H1 (cell line): ENCODE measurements around the gene TRPV4. TPM values are rescaled to one million over a fixed set of nuclear protein-coding genes. Genes with fewer than 3 reads are reported as not detected.

Experiments
- CTCF ChIA-PET: fragments of 300-600 bp; sonication (Branson Sonifier 250); formaldehyde crosslinking; loops from one replicate; lab custom pipeline; 2021; ENCODE audit not compliant: partially characterized antibody; lab: Charles Lee
- POLR2A ChIA-PET: fragments of 300-600 bp; sonication (Branson Sonifier 250); formaldehyde crosslinking; loops from one replicate; lab custom pipeline; 2021; ENCODE audit warnings: inconsistent platforms; ENCODE audit not compliant: partially characterized antibody; lab: Charles Lee
- DNase-seq, 2 experiments: peaks; one replicate each; pipeline versions ENCODE4 v3.0.0 to v3.0.0-alpha.2; 2010 to 2022; ENCODE audit warnings: low spot score in 2 of 2, low read depth in 1 of 2, mixed read lengths in 1 of 2
- FAIRE-seq: peaks from 2 replicates; lab custom pipeline; 2011; peaks lifted over from hg19 to GRCh38; lab: Jason Lieb, UNC
- H2AFZ ChIP-seq: 2 replicates; pipeline ENCODE4 v1.8.1; 2012; ENCODE audit warnings: low read length, inconsistent platforms
- H2AK5ac ChIP-seq: 2 replicates; pipeline ENCODE4 v1.6.1; 2013; ENCODE audit warnings: low read depth, low read length
- H2BK120ac ChIP-seq: replicated peaks from 2 replicates; pipeline ENCODE3; 2013; ENCODE audit warnings: low read depth, low read length, inconsistent platforms
- H2BK12ac ChIP-seq: 2 replicates; pipeline ENCODE4 v1.6.1; 2013; ENCODE audit warnings: low read depth, low read length
- H2BK15ac ChIP-seq: 2 replicates; pipeline ENCODE4 v1.6.1; 2013; ENCODE audit warnings: low read length
- H2BK20ac ChIP-seq: 2 replicates; pipeline ENCODE4 v1.6.1; 2013; ENCODE audit warnings: low read length
- H2BK5ac ChIP-seq: 2 replicates; pipeline ENCODE4 v1.6.1; 2013; ENCODE audit warnings: low read depth, low read length
- H3K14ac ChIP-seq: 2 replicates; pipeline ENCODE4 v1.6.1; 2013; ENCODE audit warnings: inconsistent platforms; ENCODE audit not compliant: insufficient read length
- H3K18ac ChIP-seq: 2 replicates; pipeline ENCODE4 v1.6.1; 2013; ENCODE audit warnings: low read length; ENCODE audit errors: extremely low read depth
- H3K23ac ChIP-seq: 2 replicates; pipeline ENCODE4 v1.6.1; 2013; ENCODE audit warnings: inconsistent platforms; ENCODE audit not compliant: insufficient read length
- H3K23me2 ChIP-seq: 2 replicates; pipeline ENCODE4 v1.6.1; 2013; ENCODE audit warnings: low read depth, low read length
- H3K27ac ChIP-seq: 2 replicates; pipeline ENCODE4 v1.6.1; 2011; ENCODE audit warnings: low read depth, low read length, inconsistent platforms
- H3K27me3 ChIP-seq, 4 experiments: replicated peaks in 1 of 4; 1 replicate in 1 of 4; 2 replicates in 3 of 4; pipeline versions ENCODE4 v1.6.1 to v1.8.1; 2011 to 2013; ENCODE audit warnings: low read length in 3 of 4, mild to moderate bottlenecking in 3 of 4, inconsistent platforms in 2 of 4, mixed read lengths in 2 of 4, moderate library complexity in 1 of 4; ENCODE audit not compliant: control insufficient read depth in 3 of 4, insufficient read depth in 3 of 4; ENCODE audit errors: extremely low read depth in 1 of 4
- H3K36me3 ChIP-seq, 4 experiments: 2 replicates each; pipeline versions ENCODE4 v1.6.1 to v1.8.1; 2011 to 2013; ENCODE audit warnings: mild to moderate bottlenecking in 4 of 4, low read length in 3 of 4, moderate library complexity in 2 of 4, control low read depth in 1 of 4, inconsistent platforms in 1 of 4; ENCODE audit not compliant: insufficient read depth in 4 of 4, control insufficient read depth in 2 of 4
- H3K4ac ChIP-seq: replicated peaks from 2 replicates; pipeline ENCODE3; 2013; ENCODE audit warnings: low read length, low read depth, mixed read lengths, inconsistent platforms; ENCODE audit not compliant: insufficient read length
- H3K4me1 ChIP-seq, 4 experiments: replicated peaks in 1 of 4; 1 replicate in 1 of 4; 2 replicates in 3 of 4; pipeline versions ENCODE4 v1.6.1 to v1.8.1; 2011 to 2013; ENCODE audit warnings: low read length in 3 of 4, inconsistent platforms in 2 of 4, mixed read lengths in 1 of 4; ENCODE audit not compliant: insufficient read depth in 4 of 4, control insufficient read depth in 3 of 4
- H3K4me2 ChIP-seq, 2 experiments: 2 replicates each; pipeline versions ENCODE4 v1.6.1 to v1.8.1; 2011 to 2013; ENCODE audit warnings: low read depth in 2 of 2, low read length in 2 of 2, control low read depth in 1 of 2, inconsistent platforms in 1 of 2, mild to moderate bottlenecking in 1 of 2; ENCODE audit not compliant: insufficient read depth in 1 of 2
- H3K4me3 ChIP-seq, 4 experiments: fragments of 200-600, 300-600 bp in 1 of 4; sonication (generic), shearing (Covaris generic), sonication (Bioruptor Twin) in 1 of 4; 2 replicates each; pipeline versions ENCODE4 v1.5.1 to v1.8.1; 2011 to 2016; ENCODE audit warnings: low read length in 4 of 4, low read depth in 3 of 4, control low read depth in 2 of 4, inconsistent platforms in 2 of 4, mild to moderate bottlenecking in 2 of 4, mixed read lengths in 1 of 4, moderate library complexity in 1 of 4; ENCODE audit not compliant: insufficient read depth in 2 of 4; ENCODE audit errors: extremely low read depth in 1 of 4
- H3K56ac ChIP-seq: replicated peaks from 2 replicates; pipeline ENCODE3; 2013; ENCODE audit warnings: low read depth, mild to moderate bottlenecking, mixed read lengths, low read length, inconsistent platforms; ENCODE audit not compliant: insufficient read length
- H3K79me1 ChIP-seq: 2 replicates; pipeline ENCODE4 v1.6.1; 2013; ENCODE audit warnings: low read depth, low read length, control low read depth
- H3K79me2 ChIP-seq, 2 experiments: 2 replicates each; pipeline versions ENCODE4 v1.6.1 to v1.8.1; 2012 to 2013; ENCODE audit warnings: low read length in 2 of 2, mild to moderate bottlenecking in 2 of 2, inconsistent platforms in 1 of 2; ENCODE audit not compliant: insufficient read depth in 2 of 2, control insufficient read depth in 1 of 2
- H3K9ac ChIP-seq, 4 experiments: replicated peaks in 1 of 4; 1 replicate in 1 of 4; 2 replicates in 3 of 4; pipeline versions ENCODE4 v1.6.1 to v1.8.1; 2011 to 2013; ENCODE audit warnings: low read depth in 3 of 4, low read length in 3 of 4, control low read depth in 2 of 4, mild to moderate bottlenecking in 2 of 4, moderate library complexity in 2 of 4, inconsistent platforms in 1 of 4; ENCODE audit errors: extremely low read depth in 1 of 4
- H3K9me3 ChIP-seq, 2 experiments: 2 replicates each; pipeline versions ENCODE4 v1.6.1 to v1.8.1; 2012 to 2013; ENCODE audit warnings: mild to moderate bottlenecking in 2 of 2, moderate library complexity in 2 of 2, control low read depth in 1 of 2, inconsistent platforms in 1 of 2, low read depth in 1 of 2, low read length in 1 of 2, mixed read lengths in 1 of 2; ENCODE audit not compliant: insufficient read depth in 2 of 2
- H4K20me1 ChIP-seq, 2 experiments: replicated peaks in 1 of 2; 2 replicates each; pipeline versions ENCODE3 to v1.8.1; 2011 to 2013; ENCODE audit warnings: inconsistent platforms in 2 of 2, low read length in 2 of 2, mild to moderate bottlenecking in 1 of 2; ENCODE audit not compliant: insufficient read depth in 2 of 2, control insufficient read depth in 1 of 2
- H4K5ac ChIP-seq: 2 replicates; pipeline ENCODE4 v1.6.1; 2013; ENCODE audit warnings: low read length, low read depth, mixed read lengths, inconsistent platforms; ENCODE audit not compliant: insufficient read length
- H4K8ac ChIP-seq: 2 replicates; pipeline ENCODE4 v1.8.0; 2013; ENCODE audit warnings: mild to moderate bottlenecking, moderate library complexity, low read length, inconsistent platforms; ENCODE audit not compliant: insufficient read depth; ENCODE audit errors: extremely low read depth
- H4K91ac ChIP-seq: replicated peaks from 2 replicates; pipeline ENCODE3; 2013; ENCODE audit warnings: low read length, mixed read lengths, inconsistent platforms; ENCODE audit not compliant: insufficient read length
- JUND ChIP-seq: IDR thresholded peaks from 2 replicates; pipeline ENCODE4 v1.6.1; 2011; ENCODE audit warnings: mild to moderate bottlenecking, improper control_type of control experiment, low read length
- KDM4A ChIP-seq: IDR thresholded peaks from one replicate; pipeline ENCODE4 v1.7.1; 2012; ENCODE audit warnings: low read depth, mild to moderate bottlenecking, moderate library complexity, low read length, inconsistent platforms; ENCODE audit not compliant: severe bottlenecking
- KDM5A ChIP-seq: fragments of 200-600 bp; IDR thresholded peaks from 2 replicates; pipeline ENCODE4 v1.7.1; 2012; ENCODE audit warnings: mild to moderate bottlenecking, low read length, inconsistent platforms, mixed read lengths
- POLR2A ChIP-seq, 2 experiments: IDR thresholded peaks; 1 replicate in 1 of 2; 2 replicates in 1 of 2; pipeline ENCODE4 v1.6.1; 2011; ENCODE audit warnings: low read depth in 2 of 2, low read length in 2 of 2, mild to moderate bottlenecking in 2 of 2; ENCODE audit errors: control extremely low read depth in 1 of 2
- SIX5 ChIP-seq: IDR thresholded peaks from 2 replicates; pipeline ENCODE4 v1.6.1; 2011; ENCODE audit warnings: mild to moderate bottlenecking, low read depth, low read length
- SP1 ChIP-seq: IDR thresholded peaks from 2 replicates; pipeline ENCODE4 v1.6.1; 2011; ENCODE audit warnings: low read depth, low read length
- TAF7 ChIP-seq: optimal IDR thresholded peaks from 2 replicates; pipeline ENCODE3; 2011; ENCODE audit warnings: low read depth, mild to moderate bottlenecking, inconsistent platforms, low read length, moderate library complexity, borderline replicate concordance
- USF2 ChIP-seq: IDR thresholded peaks from 2 replicates; pipeline ENCODE4 v1.6.1; 2011; ENCODE audit warnings: low read length, improper control_type of control experiment
- WGBS, 2 experiments: shearing (Covaris generic) in 1 of 2; methylation state at CpG; one replicate each; pipeline versions ENCODE4 v1.1.6 to v1.1.7; 2013 to 2015; ENCODE audit warnings: low lambda C conversion rate in 2 of 2, mixed read lengths in 2 of 2, inconsistent platforms in 1 of 2, low coverage in 1 of 2, missing lambda C conversion rate in 1 of 2; ENCODE audit not compliant: insufficient replicate concordance in 2 of 2, insufficient coverage in 1 of 2, insufficient read length in 1 of 2; ENCODE audit errors: extremely low coverage in 1 of 2, missing lambda C conversion rate in 1 of 2; 5-methylcytosine and 5-hydroxymethylcytosine counted together
- polyA plus RNA-seq, 7 experiments: library from polyadenylated mRNA; depleted of rRNA in 3 of 7; stranded (reverse) in 5 of 7; unstranded in 2 of 7; fragments of >200 nt in 5 of 7; fragments of 200-250 nt in 2 of 7; gene quantifications; 1 replicate in 5 of 7; 2 replicates in 1 of 7; 4 replicates in 1 of 7; pipeline versions ENCODE4 v1.2.1 to v1.2.3, GENCODE V29; 2011 to 2013; ENCODE audit warnings: missing spikeins in 2 of 7, mixed read lengths in 2 of 7
- total RNA-seq: library from RNA; stranded (reverse); fragmentation: NEBNext Ultra II Directional; extraction: Animal tissue kit (Norgen Biotek cat#: 25700); gene quantifications from 2 replicates; pipeline ENCODE4 v1.2.1, GENCODE V29; 2021

TRPV4 gene
- total and polyA plus RNA-seq, 2 of the 8 experiments (the other 6 are each of a cell fraction or from before 2014, with no cell fraction given), result 2.1 to 6.2 TPM

DNA sequence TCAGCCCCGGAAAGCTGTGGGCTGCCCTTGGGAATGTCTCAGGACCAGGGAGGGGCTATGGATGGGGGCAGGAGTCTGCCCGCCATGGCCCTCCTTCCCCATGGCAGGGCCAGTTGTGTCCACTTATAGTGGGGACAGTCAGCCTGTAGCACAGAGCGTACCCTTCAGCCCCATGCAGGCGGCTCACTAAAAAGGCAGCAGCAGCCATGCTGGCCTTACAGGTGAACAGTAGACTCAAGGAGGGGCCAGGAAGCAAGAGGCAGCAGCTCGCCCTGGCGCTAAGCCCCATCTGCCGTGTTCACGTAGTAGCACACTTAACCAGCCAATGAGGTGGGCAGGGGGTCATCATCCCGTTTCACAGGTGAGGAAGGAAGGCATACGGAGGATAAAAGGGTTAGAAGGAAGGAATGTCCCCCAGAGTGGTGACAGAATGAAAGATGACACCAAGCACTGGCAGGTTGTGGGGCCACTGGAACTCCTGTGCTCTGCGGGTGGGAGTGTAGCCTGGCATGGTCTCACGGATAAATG lies 66.9 kb downstream of the TRPV4 start:
- Histone ChIP-seq H2BK15ac (no peak overlapping the region; the same call in 1 of the 2 replicates), H3K36me3 (no peaks in the 10 kb centered on the region), H4K5ac (no peak overlapping the region), H3K14ac (no peak overlapping the region), H3K4me2 (no peak overlapping the region), H3K9ac (no peak overlapping the region), H3K27me3 (no peaks in the 10 kb centered on the region), H4K20me1 (no peaks in the 10 kb centered on the region), H3K4ac (no peak overlapping the region), H3K9me3 (no peaks in the 10 kb centered on the region), H3K79me2 (no peaks in the 10 kb centered on the region), H2BK20ac (no peak overlapping the region), H4K91ac (no peak overlapping the region), H3K56ac (no peak overlapping the region), H3K23me2 (no peaks in the 10 kb centered on the region), H3K4me3 (no peak overlapping the region), H2BK5ac (0 out of 2 replicates have a peak overlapping the region, but pooled peaks have one; percentile 71), H3K18ac (no peak overlapping the region), H2AFZ (no peak overlapping the region), H3K4me1 (peaks cover 0 to 5% (median 0%) of the 10 kb centered on the region in 4 experiments; a peak in 3 of 7 replicates), H4K8ac (no peak overlapping the region), H2BK120ac (no peak overlapping the region), H3K23ac (no peak overlapping the region), H2BK12ac (no peak overlapping the region), H3K27ac (no peak overlapping the region), H2AK5ac (no peak overlapping the region), H3K79me1 (no peaks in the 10 kb centered on the region)
- FAIRE-seq (no peak), DNase-seq (peak in 1 of 2 experiments; percentile 46)
- whole genome bisulfite sequencing, 2 experiments, result 76% methylated on average over 11 of the region's 12 CpGs; no CpG with 5 or more reads in 1 of the 2 experiments
- CTCF ChIA-PET, result interaction anchor here (0.6 to 10.0 kb wide), 12 partner anchors 8 to 333 kb away, joined by 3 to 120 read pairs (median 6); no protein-coding TSS in a partner anchor
- TF ChIP-seq SP1 (no peak), SIX5 (no peak), JUND (no peak), TAF7 (no peak), KDM4A (no peak), USF2 (no peak), POLR2A (IDR thresholded peaks at IDR 0.05; ENCODE audit: control extremely low read depth in 1 of 2, low read depth in 2 of 2, low read length in 2 of 2) (no peak), KDM5A (no peak)
- POLR2A ChIA-PET, result interaction anchor here (1.0 kb wide), 1 partner anchor 21 kb away, joined by 3 read pairs; no protein-coding TSS in a partner anchor
